Retinal pigment epithelial cell (primary cell): ENCODE data around the gene PPARA.

ENCODE experiments used
- DNase-seq: peaks from one replicate; pipeline ENCODE4 v3.0.0-alpha.2; 2010; ENCODE audit warnings: low read depth
- H3K4me3 ChIP-seq: 2 replicates; pipeline ENCODE4 v1.5.1; 2011; ENCODE audit warnings: mild to moderate bottlenecking, low read length, control low read depth, moderate library complexity
- TF ChIP-seq, protein P1 (sequence below): conservative IDR thresholded peaks from 2 replicates; pipeline ENCODE4 v1.5.1; 2011; ENCODE audit warnings: low read depth, low read length, control low read depth, inconsistent platforms

PPARA gene

GRCh38 chr22:46245511-46245910 lies 95.2 kb downstream of the PPARA start:
- no peak overlapping the region for H3K4me3 ChIP-seq
- no peak for DNase-seq
- TF ChIP-seq, protein P1, sequence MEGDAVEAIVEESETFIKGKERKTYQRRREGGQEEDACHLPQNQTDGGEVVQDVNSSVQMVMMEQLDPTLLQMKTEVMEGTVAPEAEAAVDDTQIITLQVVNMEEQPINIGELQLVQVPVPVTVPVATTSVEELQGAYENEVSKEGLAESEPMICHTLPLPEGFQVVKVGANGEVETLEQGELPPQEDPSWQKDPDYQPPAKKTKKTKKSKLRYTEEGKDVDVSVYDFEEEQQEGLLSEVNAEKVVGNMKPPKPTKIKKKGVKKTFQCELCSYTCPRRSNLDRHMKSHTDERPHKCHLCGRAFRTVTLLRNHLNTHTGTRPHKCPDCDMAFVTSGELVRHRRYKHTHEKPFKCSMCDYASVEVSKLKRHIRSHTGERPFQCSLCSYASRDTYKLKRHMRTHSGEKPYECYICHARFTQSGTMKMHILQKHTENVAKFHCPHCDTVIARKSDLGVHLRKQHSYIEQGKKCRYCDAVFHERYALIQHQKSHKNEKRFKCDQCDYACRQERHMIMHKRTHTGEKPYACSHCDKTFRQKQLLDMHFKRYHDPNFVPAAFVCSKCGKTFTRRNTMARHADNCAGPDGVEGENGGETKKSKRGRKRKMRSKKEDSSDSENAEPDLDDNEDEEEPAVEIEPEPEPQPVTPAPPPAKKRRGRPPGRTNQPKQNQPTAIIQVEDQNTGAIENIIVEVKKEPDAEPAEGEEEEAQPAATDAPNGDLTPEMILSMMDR: no peak

- H3K4me3 ChIP-seq: no peak overlapping the region
- TF ChIP-seq, protein P1: no peak
- DNase-seq: no peak
Observed at GRCh38 chr22:46246178-46246577, 95.9 kb downstream of the PPARA start.

DNA sequence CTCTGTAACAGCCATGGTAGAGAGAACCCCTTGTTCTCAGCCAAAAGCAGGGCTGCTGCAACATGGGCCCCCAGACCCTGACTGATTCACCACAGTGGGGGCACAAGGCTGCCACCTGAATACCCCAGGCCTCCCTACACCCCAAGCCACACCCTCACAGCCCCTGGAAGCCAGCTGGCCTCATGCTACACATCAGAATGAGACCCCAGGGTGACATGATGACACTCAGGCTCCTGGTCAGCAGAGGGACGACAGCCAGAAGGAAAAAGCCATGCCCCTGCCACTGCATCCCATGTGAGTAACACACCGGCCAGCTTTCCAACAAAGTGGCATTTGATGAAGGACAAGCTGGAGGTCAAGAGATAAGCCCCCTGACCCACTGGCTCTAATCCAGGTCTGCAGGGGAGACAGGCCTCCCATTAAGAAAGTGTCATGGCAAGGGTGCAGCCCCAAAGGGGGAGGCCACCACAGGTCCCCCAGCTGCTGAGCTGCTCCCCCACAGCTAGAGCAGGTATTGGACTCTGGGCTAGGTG lies 97.2 kb downstream of the PPARA start:
- TF ChIP-seq, protein P1: no peak
- no peak for DNase-seq
- no peak overlapping the region for H3K4me3 ChIP-seq

DNA sequence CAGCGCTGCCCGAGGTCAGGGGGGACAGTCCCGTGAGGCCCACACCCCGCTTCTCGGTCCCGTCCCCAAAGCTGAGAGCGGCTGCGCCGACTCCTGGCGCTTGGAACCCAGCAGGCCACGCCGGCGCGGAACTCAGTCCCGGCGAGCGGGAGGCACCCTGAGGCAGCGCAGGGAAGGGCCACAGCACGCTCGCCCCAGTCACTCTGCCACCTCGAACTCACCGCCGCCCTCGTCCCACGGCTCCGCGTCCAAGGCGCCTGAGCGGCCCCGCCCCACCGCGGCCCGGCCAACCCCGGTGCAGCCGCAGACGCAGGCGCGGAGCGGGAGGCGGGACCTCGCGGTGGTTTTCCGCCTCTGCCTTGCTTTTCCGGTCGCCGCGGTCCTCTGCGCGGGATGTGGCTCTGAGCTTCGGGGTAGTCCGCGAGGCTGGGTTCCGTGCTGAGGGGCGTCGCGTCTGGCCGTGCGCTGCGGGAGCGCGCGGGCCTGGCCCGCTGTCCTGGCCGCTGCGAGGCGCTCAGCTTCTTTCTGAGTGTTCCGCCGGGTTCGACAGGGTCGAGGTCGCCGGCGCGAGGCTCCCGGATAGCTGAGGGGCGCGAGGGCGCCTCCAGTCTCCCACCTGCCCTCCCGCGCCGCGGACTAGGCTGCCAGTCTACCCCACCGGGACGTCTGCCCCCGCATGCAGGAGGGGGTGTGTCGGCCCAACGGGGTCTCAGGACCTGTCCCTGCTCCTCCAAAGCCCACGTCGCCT lies 99.9 kb downstream of the PPARA start, which contains the start of gene CDPF1:
Gene CDPF1 (minus strand): TSS at position 259 of the 748 bp plus-strand sequence. CDS start 2,009 bp downstream, outside the sequence.
- peak; percentile 23 for DNase-seq
- TF ChIP-seq, protein P1: no peak
- H3K4me3 ChIP-seq: peak within 1 kb of the TSS; percentile 77

GRCh38 chr22:46250783-46251125 lies 100.4 kb downstream of the PPARA start:
- no peak for DNase-seq

GRCh38 chr22:46251266-46251665 lies 100.9 kb downstream of the PPARA start:
- no peak for DNase-seq
- TF ChIP-seq, protein P1: no peak
- H3K4me3 ChIP-seq: peak overlapping the region; percentile 77

More at GRCh38 chr22:46250783-46251125, 100.4 kb downstream of the PPARA start:
- TF ChIP-seq, protein P1: no peak
- peak overlapping the region; percentile 77 for H3K4me3 ChIP-seq
